Measurements from ENCODE around the gene MRPS35.

Gene MRPS35

GRCh38 chr12:27710592-27711316 lies at the start of gene MRPS35:
MRPS35 (plus strand) TSS chr12:27710832; CDS start chr12:27710844, 12 bp downstream.
- Histone ChIP-seq H3K4me3 (peak within 1 kb of the TSS; percentile 82 to 96 (median 90)), H3K27ac (peak within 1 kb of the TSS; percentile 43 to 93 (median 87))

GRCh38 chr12:27665704-27666103 lies 44.9 kb upstream of the MRPS35 start:
- H3K27ac ChIP-seq, result no peak overlapping the region
- H3K4me3 ChIP-seq, result no peak overlapping the region

GRCh38 chr12:27666510-27666909 lies 44.1 kb upstream of the MRPS35 start:
- no peak overlapping the region for H3K27ac ChIP-seq
- no peak overlapping the region for H3K4me3 ChIP-seq

GRCh38 chr12:27667540-27667939 lies 43.1 kb upstream of the MRPS35 start:
- Histone ChIP-seq H3K4me3 (no peak overlapping the region), H3K27ac (no peak overlapping the region)

DNA sequence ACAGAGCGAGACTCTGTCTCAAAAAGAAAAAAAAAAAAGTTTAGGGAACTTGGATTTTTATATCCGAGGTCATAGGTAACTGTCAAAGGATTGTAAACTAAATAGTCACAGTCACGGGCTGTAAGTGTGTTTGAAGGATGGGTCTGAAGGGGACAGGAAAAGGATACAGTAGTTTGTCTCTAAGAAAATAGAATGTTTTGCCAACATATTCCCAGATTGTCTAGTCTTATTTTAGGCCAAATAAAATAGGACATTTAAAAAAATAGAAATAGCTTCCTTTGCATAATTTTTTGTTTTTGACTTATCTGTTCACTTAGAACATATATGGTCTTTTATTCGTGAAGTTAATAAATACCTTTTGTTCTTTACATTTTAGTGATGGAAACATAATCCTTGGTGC lies 38.6 kb upstream of the MRPS35 start:
- Histone ChIP-seq H3K4me3 (no peak overlapping the region), H3K27ac (no peak overlapping the region)

DNA sequence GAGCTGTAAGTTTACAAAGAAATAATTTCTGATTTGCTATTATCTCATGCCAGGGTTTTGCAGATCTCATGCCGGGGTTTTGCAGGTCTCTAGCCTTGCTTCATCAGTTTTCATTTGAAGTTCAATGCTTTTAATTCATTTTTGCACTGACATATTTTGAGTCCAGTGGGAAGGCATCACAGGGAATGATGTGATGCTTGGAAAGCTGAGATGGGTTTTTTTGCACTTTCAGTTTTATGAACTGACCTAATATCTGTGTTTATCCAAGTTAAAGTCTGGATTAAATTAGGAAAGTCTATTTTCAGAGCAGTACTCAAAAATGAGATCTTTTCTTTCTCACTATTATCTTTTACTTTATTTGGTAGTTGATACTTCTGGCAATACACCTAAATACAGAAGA lies 38.0 kb upstream of the MRPS35 start:
- H3K27ac ChIP-seq, result peak overlapping the region in 1 of 21 experiments; percentile 66
- H3K4me3 ChIP-seq, result no peak overlapping the region

- peak overlapping the region in 2 of 21 experiments; percentile 2 to 66 for H3K27ac ChIP-seq
- no peak overlapping the region for H3K4me3 ChIP-seq
Measured at GRCh38 chr12:27673101-27673718, 37.4 kb upstream of the MRPS35 start.

GRCh38 chr12:27674989-27675388 lies 35.6 kb upstream of the MRPS35 start:
- H3K27ac ChIP-seq, result no peak overlapping the region
- H3K4me3 ChIP-seq, result no peak overlapping the region

DNA sequence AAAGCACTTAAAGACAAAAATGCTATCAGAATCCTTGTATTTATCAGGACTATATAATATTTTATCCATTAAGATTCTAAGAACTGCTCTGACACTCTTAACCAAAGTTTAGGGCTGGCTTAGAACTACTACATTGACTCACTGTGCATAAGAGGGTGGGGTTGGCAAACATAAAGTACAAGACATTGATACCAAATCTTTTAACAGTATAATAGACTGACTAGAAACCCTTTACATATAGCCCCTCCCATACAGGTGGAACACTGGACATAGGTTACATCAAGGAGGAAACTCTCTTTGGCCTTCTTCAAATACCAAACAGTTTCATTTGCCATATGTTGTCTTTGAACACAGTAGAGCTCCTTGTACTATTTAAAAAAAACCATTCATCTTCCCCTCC lies 30.0 kb upstream of the MRPS35 start:
- H3K27ac ChIP-seq, result no peak overlapping the region
- no peak overlapping the region for H3K4me3 ChIP-seq

DNA sequence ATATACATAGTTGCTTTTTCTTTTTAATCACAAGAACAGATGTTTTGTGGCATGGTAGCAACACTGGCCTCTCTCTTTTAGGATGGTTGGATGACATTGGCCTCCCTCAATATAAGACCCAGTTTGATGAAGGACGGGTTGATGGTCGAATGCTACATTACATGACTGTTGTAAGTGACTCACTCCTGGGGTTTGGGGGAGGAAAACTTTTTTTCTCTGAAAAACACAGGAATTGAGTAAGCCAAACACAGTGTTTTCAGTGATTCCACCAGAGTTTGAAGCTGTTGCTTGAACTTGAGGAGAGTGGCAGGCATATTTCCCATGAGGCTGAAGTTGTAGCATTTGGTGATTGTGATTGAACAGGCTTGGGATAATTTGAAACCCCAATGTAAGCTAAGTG lies 28.1 kb upstream of the MRPS35 start:
- Histone ChIP-seq H3K27ac (no peak overlapping the region), H3K4me3 (no peak overlapping the region)

DNA sequence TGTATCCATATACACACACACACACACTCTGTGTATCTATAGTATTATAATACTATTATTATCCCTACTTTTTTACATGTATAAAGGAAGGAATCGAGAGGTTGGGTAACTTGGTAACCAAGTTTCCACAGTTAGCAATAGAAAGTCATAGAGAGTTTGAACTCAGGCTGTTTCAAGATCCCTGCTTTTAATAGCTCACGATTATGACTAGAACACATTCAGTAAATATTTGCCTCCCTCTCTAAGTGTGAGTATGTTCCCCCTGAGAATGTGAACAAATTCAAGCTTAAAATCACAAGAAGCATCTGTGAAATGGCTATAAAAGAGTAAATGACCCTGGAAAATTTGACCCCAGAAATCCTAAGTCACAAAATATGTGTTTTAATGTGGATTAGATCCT lies 25.4 kb upstream of the MRPS35 start:
- Histone ChIP-seq H3K27ac (no peak overlapping the region), H3K4me3 (no peak overlapping the region)

GRCh38 chr12:27686147-27686546 lies 24.5 kb upstream of the MRPS35 start:
- H3K4me3 ChIP-seq, result no peak overlapping the region
- no peak overlapping the region for H3K27ac ChIP-seq

- H3K27ac ChIP-seq, result no peak overlapping the region
- H3K4me3 ChIP-seq, result no peak overlapping the region
Measured at GRCh38 chr12:27688671-27689070, 22.0 kb upstream of the MRPS35 start.

- Histone ChIP-seq H3K27ac (no peak overlapping the region), H3K4me3 (no peak overlapping the region)
Measured at GRCh38 chr12:27689558-27690180, 21.0 kb upstream of the MRPS35 start.

DNA sequence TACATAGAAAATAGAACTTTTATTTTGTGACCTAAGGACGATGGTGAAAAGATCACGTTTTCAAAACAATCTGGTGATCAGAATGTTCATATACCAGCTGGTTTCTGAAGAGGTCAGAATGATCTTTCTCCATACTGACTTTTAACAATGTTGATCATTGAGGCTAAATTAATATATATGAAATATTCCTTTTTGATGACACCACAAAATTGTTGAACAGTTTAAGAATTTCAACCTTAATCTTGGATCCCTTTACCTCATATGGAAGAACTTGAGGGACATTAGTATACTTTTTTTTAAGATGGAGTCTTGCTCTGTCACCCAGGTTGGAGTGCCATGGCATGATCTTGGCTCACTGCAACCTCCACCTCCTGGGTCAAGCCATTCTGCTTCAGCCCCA lies 17.2 kb upstream of the MRPS35 start:
- H3K27ac ChIP-seq, result no peak overlapping the region
- no peak overlapping the region for H3K4me3 ChIP-seq

- Histone ChIP-seq H3K4me3 (no peak overlapping the region), H3K27ac (no peak overlapping the region)
Measured at GRCh38 chr12:27695556-27696292, 14.9 kb upstream of the MRPS35 start.

- no peak within 1 kb of the TSS for H3K27ac ChIP-seq
Measured at GRCh38 chr12:27696293-27696652, 14.4 kb upstream of the MRPS35 start, which contains the start of gene REP15. REP15 (plus strand) TSS chr12:27696447; CDS start chr12:27696563, 116 bp downstream.

DNA sequence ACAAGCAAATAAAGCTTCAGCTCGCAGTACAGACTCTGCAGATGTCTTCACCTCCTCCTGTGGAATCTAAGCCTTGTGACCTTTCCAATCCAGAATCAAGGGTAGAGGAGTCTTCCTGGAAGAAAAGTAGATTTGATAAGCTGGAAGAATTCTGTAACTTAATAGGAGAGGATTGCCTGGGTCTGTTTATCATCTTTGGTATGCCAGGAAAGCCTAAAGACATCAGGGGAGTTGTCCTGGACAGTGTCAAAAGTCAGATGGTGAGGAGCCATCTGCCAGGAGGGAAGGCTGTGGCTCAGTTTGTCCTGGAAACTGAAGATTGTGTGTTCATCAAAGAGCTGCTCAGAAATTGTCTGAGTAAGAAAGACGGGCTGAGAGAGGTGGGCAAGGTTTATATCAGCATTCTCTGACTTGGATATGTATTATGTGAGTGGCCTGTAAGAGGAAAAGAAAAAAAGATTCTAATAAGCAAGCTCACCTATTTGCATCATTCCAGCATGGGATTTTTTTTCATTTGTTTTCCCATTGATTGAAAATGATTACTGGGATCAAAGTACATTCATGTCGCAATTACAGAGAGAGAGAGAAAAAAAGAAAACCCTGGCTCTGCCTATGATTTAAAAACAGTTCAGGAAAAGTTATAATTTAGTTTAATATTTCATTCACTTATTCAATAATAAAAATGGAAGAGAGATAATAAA lies 13.6 kb upstream of the MRPS35 start:
- Histone ChIP-seq H3K4me3 (no peak overlapping the region), H3K27ac (no peak overlapping the region)

More at GRCh38 chr12:27696293-27696652, 14.4 kb upstream of the MRPS35 start, which contains the start of gene REP15:
- no peak within 1 kb of the TSS for H3K4me3 ChIP-seq

GRCh38 chr12:27703720-27704452 lies 6.7 kb upstream of the MRPS35 start:
- no peak overlapping the region for H3K4me3 ChIP-seq
- H3K27ac ChIP-seq, result no peak overlapping the region

Data from skin epidermis (tissue), 12 donors.